Esophagus squamous epithelium (tissue), 4 donors: ENCODE measurements around the gene CSF1R. TPM values are rescaled to one million over a fixed set of nuclear protein-coding genes. Genes with fewer than 3 reads are reported as not detected.

ENCODE experiments used
- small RNA-seq, 4 donors: library from RNA; depleted of rRNA; stranded (forward); fragments of <200 nt; gene quantifications; one replicate each; pipeline ENCODE3, GENCODE V24; 2016
- total RNA-seq, 4 donors: library from RNA; depleted of rRNA; stranded (reverse); fragments of >200 nt; gene quantifications; one replicate each; pipeline ENCODE4 v1.1.0, GENCODE V29; 2016

The CSF1R gene
- total RNA-seq, 4 donors from 2014 or later: 4.3 to 38.7 (median 15.1) TPM

Small RNA genes lying within 50 kb of the gene (small RNA-seq; reads per million reads assigned to genes)
- gene RF00019: 0 reads per million in 4 donors

Other genes with a start within 250 kb of the CSF1R start
- gene PDE6A, start 141.8 kb downstream of the CSF1R start, total RNA-seq: 1 to 10 TPM in 2 of 4 donors, under 1 TPM in 2; 0.04 to 3.8 (median 2.2) TPM
- gene SLC26A2, start 125.8 kb downstream of the CSF1R start, total RNA-seq: 10 to 100 TPM in 3 of 4 donors, 1 to 10 TPM in 1; 6.3 to 46.3 (median 29.6) TPM
- 1 to 10 TPM; 1.1 to 4.0 (median 1.4) TPM for gene TIGD6, start 85.9 kb downstream of the CSF1R start, total RNA-seq
- 10 to 100 TPM; 12.4 to 26.3 (median 20.5) TPM for gene HMGXB3, start 85.8 kb downstream of the CSF1R start, total RNA-seq
- gene PDGFRB, start 69.3 kb upstream of the CSF1R start, total RNA-seq: 10 to 100 TPM in 3 of 4 donors, 1 to 10 TPM in 1; 5.6 to 51.7 (median 31.0) TPM
- not detected for gene CDX1, start 80.2 kb upstream of the CSF1R start, total RNA-seq
- gene SLC6A7, start 103.5 kb upstream of the CSF1R start, total RNA-seq: not detected
- under 1 TPM in 1 of 4 donors, not detected in 3; 0.04 TPM for gene CAMK2A, start 203.2 kb upstream of the CSF1R start, total RNA-seq
- gene ARSI, start 216.4 kb upstream of the CSF1R start, total RNA-seq: 1 to 10 TPM; 2.1 to 7.2 (median 5.1) TPM